ENCODE data around the gene EEF1G.

Gene EEF1G

DNA sequence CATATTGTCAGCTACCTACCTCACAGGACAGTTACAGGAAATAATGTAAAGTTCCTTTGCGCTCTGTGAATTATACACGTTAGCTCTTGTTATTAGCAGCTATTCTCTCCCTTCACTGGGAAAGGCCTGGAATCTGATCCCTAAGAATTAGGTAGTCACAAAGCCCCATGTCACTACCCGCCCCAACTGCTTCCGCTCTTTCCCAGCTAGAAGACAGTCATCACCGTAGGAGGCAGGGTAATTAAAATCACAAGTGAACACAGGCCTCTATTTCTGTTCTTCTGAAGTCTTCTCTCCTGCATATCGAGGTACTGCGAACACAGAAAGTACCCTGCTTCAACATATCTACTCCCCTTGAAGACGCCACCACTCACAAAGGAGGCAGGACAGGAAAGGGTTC, 14.5 kb downstream of the EEF1G start:
- H3K27ac Mint-ChIP-seq = peak overlapping the region; percentile 57
- peaks cover 70% of the 10 kb centered on the region for H3K4me1 Mint-ChIP-seq

DNA sequence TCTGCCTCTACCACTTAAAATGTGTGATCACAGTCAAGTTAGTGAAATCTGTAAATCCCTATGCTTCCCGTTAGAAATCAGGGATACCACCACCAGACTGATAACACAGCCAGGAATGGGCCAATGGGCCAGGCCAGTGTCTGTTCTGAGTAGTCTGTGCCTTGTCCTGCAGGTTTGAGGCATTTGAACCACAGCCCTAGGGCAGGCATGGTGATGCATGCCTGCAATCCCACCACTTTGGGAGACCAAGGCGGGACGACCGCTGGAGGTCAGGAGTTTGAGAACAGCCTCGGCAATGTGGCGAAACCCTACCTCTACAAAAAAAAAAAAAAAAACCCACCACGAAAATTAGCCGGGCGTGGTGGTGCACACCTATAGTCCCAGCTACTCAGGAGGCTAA, 15.0 kb downstream of the EEF1G start:
- no peak overlapping the region for H3K27ac Mint-ChIP-seq
- no peak for DNase-seq
- H3K36me3 Mint-ChIP-seq (ENCODE audit: low read depth) = peaks cover 50% of the 10 kb centered on the region
- no peak overlapping the region for H3K4me3 Mint-ChIP-seq
- H3K4me1 Mint-ChIP-seq = peaks cover 73% of the 10 kb centered on the region
- H3K9me3 Mint-ChIP-seq = no peaks in the 10 kb centered on the region
- H3K27me3 Mint-ChIP-seq (ENCODE audit: low read depth, poor library complexity) = peaks cover 2% of the 10 kb centered on the region
- TF ChIP-seq, protein P1, sequence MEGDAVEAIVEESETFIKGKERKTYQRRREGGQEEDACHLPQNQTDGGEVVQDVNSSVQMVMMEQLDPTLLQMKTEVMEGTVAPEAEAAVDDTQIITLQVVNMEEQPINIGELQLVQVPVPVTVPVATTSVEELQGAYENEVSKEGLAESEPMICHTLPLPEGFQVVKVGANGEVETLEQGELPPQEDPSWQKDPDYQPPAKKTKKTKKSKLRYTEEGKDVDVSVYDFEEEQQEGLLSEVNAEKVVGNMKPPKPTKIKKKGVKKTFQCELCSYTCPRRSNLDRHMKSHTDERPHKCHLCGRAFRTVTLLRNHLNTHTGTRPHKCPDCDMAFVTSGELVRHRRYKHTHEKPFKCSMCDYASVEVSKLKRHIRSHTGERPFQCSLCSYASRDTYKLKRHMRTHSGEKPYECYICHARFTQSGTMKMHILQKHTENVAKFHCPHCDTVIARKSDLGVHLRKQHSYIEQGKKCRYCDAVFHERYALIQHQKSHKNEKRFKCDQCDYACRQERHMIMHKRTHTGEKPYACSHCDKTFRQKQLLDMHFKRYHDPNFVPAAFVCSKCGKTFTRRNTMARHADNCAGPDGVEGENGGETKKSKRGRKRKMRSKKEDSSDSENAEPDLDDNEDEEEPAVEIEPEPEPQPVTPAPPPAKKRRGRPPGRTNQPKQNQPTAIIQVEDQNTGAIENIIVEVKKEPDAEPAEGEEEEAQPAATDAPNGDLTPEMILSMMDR (IDR thresholded peaks at IDR 0.05) = no peak

More for the DNA sequence above, 14.5 kb downstream of the EEF1G start:
- TF ChIP-seq, protein P1 (IDR thresholded peaks at IDR 0.05) = no peak
- no peaks in the 10 kb centered on the region for H3K9me3 Mint-ChIP-seq
- peaks cover 54% of the 10 kb centered on the region for H3K36me3 Mint-ChIP-seq (ENCODE audit: low read depth)
- DNase-seq = no peak
- H3K4me3 Mint-ChIP-seq = no peak overlapping the region
- peaks cover 2% of the 10 kb centered on the region for H3K27me3 Mint-ChIP-seq (ENCODE audit: low read depth, poor library complexity)

- H3K36me3 Mint-ChIP-seq (ENCODE audit: low read depth) = peaks cover 41% of the 10 kb centered on the region
- H3K27ac Mint-ChIP-seq = peak overlapping the region; percentile 98
- peaks cover 83% of the 10 kb centered on the region for H3K4me1 Mint-ChIP-seq
- no peaks in the 10 kb centered on the region for H3K9me3 Mint-ChIP-seq
- no peak for DNase-seq
- no peak overlapping the region for H3K4me3 Mint-ChIP-seq
- TF ChIP-seq, protein P1 (IDR thresholded peaks at IDR 0.05) = no peak
- H3K27me3 Mint-ChIP-seq (ENCODE audit: low read depth, poor library complexity) = peaks cover 2% of the 10 kb centered on the region
Observed at GRCh38 chr11:62556875-62557631, 16.6 kb downstream of the EEF1G start.

GRCh38 chr11:62556108-62556874, 17.4 kb downstream of the EEF1G start:
- no peaks in the 10 kb centered on the region for H3K9me3 Mint-ChIP-seq
- H3K36me3 Mint-ChIP-seq (ENCODE audit: low read depth) = peaks cover 34% of the 10 kb centered on the region
- H3K27ac Mint-ChIP-seq = peak overlapping the region; percentile 98
- TF ChIP-seq, protein P1 (IDR thresholded peaks at IDR 0.05) = no peak
- peak; percentile 58 for DNase-seq
- H3K4me1 Mint-ChIP-seq = peaks cover 83% of the 10 kb centered on the region
- peak overlapping the region; percentile 56 for H3K4me3 Mint-ChIP-seq
- H3K27me3 Mint-ChIP-seq (ENCODE audit: low read depth, poor library complexity) = peaks cover 2% of the 10 kb centered on the region

- TF ChIP-seq, protein P1 (IDR thresholded peaks at IDR 0.05) = no peak
- H3K4me1 Mint-ChIP-seq = peaks cover 84% of the 10 kb centered on the region
- peaks cover 6% of the 10 kb centered on the region for H3K27me3 Mint-ChIP-seq (ENCODE audit: low read depth, poor library complexity)
- DNase-seq = no peak
- H3K27ac Mint-ChIP-seq = peak overlapping the region; percentile 98
- H3K36me3 Mint-ChIP-seq (ENCODE audit: low read depth) = peaks cover 28% of the 10 kb centered on the region
- H3K9me3 Mint-ChIP-seq = no peaks in the 10 kb centered on the region
- peak overlapping the region; percentile 56 for H3K4me3 Mint-ChIP-seq
Observed at GRCh38 chr11:62555464-62556107, 18.1 kb downstream of the EEF1G start.
